Measurements from ENCODE around the gene UGT3A2.

UGT3A2 gene

GRCh38 chr5:36066540-36067210, at the start of gene UGT3A2:
UGT3A2 (minus strand) TSS chr5:36066882; CDS start chr5:36066789, 93 bp downstream.
- DNase-seq (ENCODE audit: low read depth, low spot score), result no peak

- no peak for DNase-seq (ENCODE audit: low read depth, low spot score)
These were observed 44.6 kb upstream of the UGT3A2 start for GRCh38 chr5:36111238-36111637.

GRCh38 chr5:36108758-36109460, 42.2 kb upstream of the UGT3A2 start:
- no peak for DNase-seq (ENCODE audit: low read depth, low spot score)

- DNase-seq (ENCODE audit: low read depth, low spot score), result no peak
These were observed 39.1 kb upstream of the UGT3A2 start for GRCh38 chr5:36105819-36106218.

- DNase-seq (ENCODE audit: low read depth, low spot score), result no peak
These were observed 33.1 kb upstream of the UGT3A2 start for GRCh38 chr5:36099748-36100147.

GRCh38 chr5:36096486-36096885, 29.8 kb upstream of the UGT3A2 start:
- no peak for DNase-seq (ENCODE audit: low read depth, low spot score)

GRCh38 chr5:36089989-36090388, 23.3 kb upstream of the UGT3A2 start:
- no peak for DNase-seq (ENCODE audit: low read depth, low spot score)

- no peak for DNase-seq (ENCODE audit: low read depth, low spot score)
These were observed 12.6 kb upstream of the UGT3A2 start for GRCh38 chr5:36079200-36079781.

- no peak for DNase-seq (ENCODE audit: low read depth, low spot score)
These were observed 11.7 kb upstream of the UGT3A2 start for GRCh38 chr5:36078430-36078829.

- DNase-seq (ENCODE audit: low read depth, low spot score), result no peak
These were observed 7.0 kb upstream of the UGT3A2 start for GRCh38 chr5:36073595-36074216.

- no peak for DNase-seq (ENCODE audit: low read depth, low spot score)
These were observed 4.2 kb upstream of the UGT3A2 start for GRCh38 chr5:36070687-36071571.

- no peak for DNase-seq (ENCODE audit: low read depth, low spot score)
These were observed 2.1 kb upstream of the UGT3A2 start for GRCh38 chr5:36068751-36069281.

GRCh38 chr5:36066001-36066539, 612 bp downstream of the UGT3A2 start:
- DNase-seq (ENCODE audit: low read depth, low spot score), result no peak

- no peak for DNase-seq (ENCODE audit: low read depth, low spot score)
These were observed 6.2 kb downstream of the UGT3A2 start for GRCh38 chr5:36060420-36060887.

GRCh38 chr5:36059571-36060419, 6.9 kb downstream of the UGT3A2 start:
- no peak for DNase-seq (ENCODE audit: low read depth, low spot score)

GRCh38 chr5:36058776-36059175, 7.9 kb downstream of the UGT3A2 start:
- DNase-seq (ENCODE audit: low read depth, low spot score), result no peak

- DNase-seq (ENCODE audit: low read depth, low spot score), result no peak
These were observed 9.3 kb downstream of the UGT3A2 start for GRCh38 chr5:36057386-36057785.

GRCh38 chr5:36056422-36056821, 10.3 kb downstream of the UGT3A2 start:
- no peak for DNase-seq (ENCODE audit: low read depth, low spot score)

- no peak for DNase-seq (ENCODE audit: low read depth, low spot score)
These were observed 10.7 kb downstream of the UGT3A2 start for GRCh38 chr5:36055984-36056383.

- no peak for DNase-seq (ENCODE audit: low read depth, low spot score)
These were observed 12.0 kb downstream of the UGT3A2 start for GRCh38 chr5:36054647-36055046.

Measured in activated CD4-positive, CD25-positive, alpha-beta regulatory T cell treated with anti-CD3 and anti-CD28 coated beads, Interleukin-2, amount 50 U/mL, for 16 hours (primary cell).